Stimulated activated CD4-positive, alpha-beta T cell treated with anti-CD3 and anti-CD28 coated beads, TNF-alpha, amount 100 ng/mL, for 48 hours (primary cell): ENCODE measurements around the gene CUEDC1.

Experiments
- DNase-seq, 3 donors: peaks; one replicate each; pipeline ENCODE4 v3.0.0-alpha.2; 2020; ENCODE audit warnings: low read depth in 3 of 3

CUEDC1 gene

GRCh38 chr17:57957886-57958285 lies 2.7 kb upstream of the CUEDC1 start:
- no peak for DNase-seq

- no peak for DNase-seq
Observed at GRCh38 chr17:57957120-57957850, 2.1 kb upstream of the CUEDC1 start.

GRCh38 chr17:57956291-57957119 lies 1.3 kb upstream of the CUEDC1 start:
- DNase-seq, result no peak

- DNase-seq, result no peak
Observed at GRCh38 chr17:57954397-57955182, 622 bp downstream of the CUEDC1 start.

- DNase-seq, result no peak
Observed at GRCh38 chr17:57953705-57954396, 1.4 kb downstream of the CUEDC1 start.

GRCh38 chr17:57953219-57953618 lies 2.0 kb downstream of the CUEDC1 start:
- no peak for DNase-seq

GRCh38 chr17:57949649-57950048 lies 5.6 kb downstream of the CUEDC1 start:
- DNase-seq, result no peak

- no peak for DNase-seq
Observed at GRCh38 chr17:57948555-57949420, 6.4 kb downstream of the CUEDC1 start.

- no peak for DNase-seq
Observed at GRCh38 chr17:57948169-57948554, 7.0 kb downstream of the CUEDC1 start.

- DNase-seq, result no peak
Observed at GRCh38 chr17:57947369-57947768, 7.8 kb downstream of the CUEDC1 start.

- DNase-seq, result no peak
Observed at GRCh38 chr17:57946798-57947358, 8.3 kb downstream of the CUEDC1 start.

- DNase-seq, result no peak
Observed at GRCh38 chr17:57945996-57946797, 9.0 kb downstream of the CUEDC1 start.

- no peak for DNase-seq
Observed at GRCh38 chr17:57944908-57945307, 10.3 kb downstream of the CUEDC1 start.

- DNase-seq, result no peak
Observed at GRCh38 chr17:57943645-57944044, 11.6 kb downstream of the CUEDC1 start.

- DNase-seq, result no peak
Observed at GRCh38 chr17:57943140-57943539, 12.1 kb downstream of the CUEDC1 start.

- no peak for DNase-seq
Observed at GRCh38 chr17:57941384-57942370, 13.5 kb downstream of the CUEDC1 start.

- no peak for DNase-seq
Observed at GRCh38 chr17:57940653-57941329, 14.4 kb downstream of the CUEDC1 start.

- DNase-seq, result no peak
Observed at GRCh38 chr17:57940231-57940630, 15.0 kb downstream of the CUEDC1 start.
